K562 (cell line): Measurements from ENCODE around the gene KRT4. TPM values are rescaled to one million over a fixed set of nuclear protein-coding genes. Genes with fewer than 3 reads are reported as not detected.

Experiments used
- ATAC-seq: fragments of 200-7000 bp; cut with Tn5 transposase; 3 replicates; pipeline ENCODE4 v1.9.1; 2020; ENCODE audit warnings: moderate library complexity
- BruUV-seq: library from RNA; stranded (reverse); fragments of 400-500 nt; replicated peaks from 2 replicates; lab custom pipeline; 2021; lab: Mats Ljungman, UMichigan
- CTCF ChIA-PET: fragments of 300-600 bp; formaldehyde crosslinking; extraction: SDS; loops from one replicate; lab custom pipeline; 2021; ENCODE audit warnings: low intra/inter-chr PET ratio; lab: Yijun Ruan, JAX
- POLR2A ChIA-PET: fragments of 300-600, 350-650 bp; sonication (Branson Sonifier 250); formaldehyde crosslinking; extraction: SDS; loops from one replicate; lab custom pipeline; 2021; ENCODE audit warnings: antibody characterized with exemption, inconsistent platforms; lab: Yijun Ruan, JAX
- DNase-seq, 4 experiments: peaks; one replicate each; pipeline versions ENCODE4 v3.0.0 to v3.0.0-alpha.2; 2011 to 2018; ENCODE audit warnings: low spot score in 3 of 4, mixed read lengths in 3 of 4; ENCODE audit errors: extremely low read depth in 1 of 4
- FAIRE-seq: peaks from 2 replicates; lab custom pipeline; 2011; peaks lifted over from hg19 to GRCh38; lab: Jason Lieb, UNC
- H2AFZ ChIP-seq: 2 replicates; pipeline ENCODE4 v1.6.0; 2011; ENCODE audit warnings: low read depth, low read length, control low read depth, inconsistent platforms
- H3K27ac ChIP-seq: fragments of 200-600 bp; 3 replicates; pipeline ENCODE4 v1.8.0; 2011; ENCODE audit warnings: low read depth, mild to moderate bottlenecking, control low read depth, inconsistent platforms, low read length, moderate library complexity, mixed read lengths; ENCODE audit errors: extremely low read depth
- H3K27me3 ChIP-seq, 2 experiments: fragments of 300-600 bp in 1 of 2; 2 replicates in 1 of 2; 3 replicates in 1 of 2; pipeline versions ENCODE4 v1.6.0 to v1.8.0; 2011; ENCODE audit warnings: inconsistent platforms in 2 of 2, low read length in 2 of 2, mild to moderate bottlenecking in 1 of 2, mixed read lengths in 1 of 2, moderate library complexity in 1 of 2; ENCODE audit not compliant: control insufficient read depth in 2 of 2, insufficient read depth in 2 of 2
- H3K36me3 ChIP-seq: fragments of 300-600 bp; 3 replicates; pipeline ENCODE4 v1.8.0; 2011; ENCODE audit warnings: mild to moderate bottlenecking, low read length, inconsistent platforms; ENCODE audit not compliant: control insufficient read depth, insufficient read depth
- H3K4me1 ChIP-seq, 2 experiments: fragments of 200-600 bp in 1 of 2; replicated peaks in 1 of 2; 2 replicates in 1 of 2; 3 replicates in 1 of 2; pipeline versions ENCODE4 v1.5.1 to v1.8.0; 2011; ENCODE audit warnings: inconsistent platforms in 2 of 2, low read length in 2 of 2, mild to moderate bottlenecking in 1 of 2, mixed read lengths in 1 of 2, moderate library complexity in 1 of 2; ENCODE audit not compliant: control insufficient read depth in 2 of 2, insufficient read depth in 2 of 2
- H3K4me2 ChIP-seq: 2 replicates; pipeline ENCODE4 v1.6.1; 2011; ENCODE audit warnings: low read length, control low read depth, inconsistent platforms, mixed read lengths; ENCODE audit not compliant: insufficient read depth
- H3K4me3 ChIP-seq: fragments of 200-600 bp; sonication (generic), shearing (Covaris generic); 2 replicates; pipeline ENCODE4 v1.5.1; 2016; ENCODE audit warnings: control low read depth, inconsistent platforms
- H3K79me2 ChIP-seq: fragments of 200-600 bp; 3 replicates; pipeline ENCODE4 v1.8.0; 2011; ENCODE audit warnings: low read length, inconsistent platforms; ENCODE audit not compliant: control insufficient read depth, insufficient read depth
- H3K9ac ChIP-seq, 2 experiments: 2 replicates each; pipeline versions ENCODE4 v1.6.0 to v1.6.1; 2011; ENCODE audit warnings: low read depth in 2 of 2, low read length in 2 of 2, control low read depth in 1 of 2, inconsistent platforms in 1 of 2, mild to moderate bottlenecking in 1 of 2, mixed read lengths in 1 of 2; ENCODE audit not compliant: insufficient read depth in 1 of 2
- H3K9me1 ChIP-seq: one replicate; pipeline ENCODE4 v1.6.0; 2011; ENCODE audit warnings: inconsistent platforms, mild to moderate bottlenecking, low read length, moderate library complexity; ENCODE audit not compliant: control insufficient read depth, insufficient read depth
- H3K9me3 ChIP-seq: replicated peaks from 2 replicates; pipeline ENCODE4 v1.5.1; 2011; ENCODE audit warnings: low read depth, low read length, inconsistent platforms; ENCODE audit not compliant: control insufficient read depth, insufficient read depth
- H4K20me1 ChIP-seq: replicated peaks from 2 replicates; pipeline ENCODE4 v1.6.1; 2011; ENCODE audit warnings: low read length, inconsistent platforms, mixed read lengths; ENCODE audit not compliant: control insufficient read depth, insufficient read depth
- CEBPB ChIP-seq: fragments of 450-650 bp; IDR thresholded peaks from 2 replicates; pipeline ENCODE4 v1.6.1; 2016; ENCODE audit warnings: missing genetic modification characterization, missing compliant biosample characterization
- HOXB6 ChIP-seq: fragments of 250-450 bp; sonication (Bioruptor Pico); IDR thresholded peaks from 2 replicates; pipeline ENCODE4 v1.5.1; 2022; ENCODE audit warnings: mild to moderate bottlenecking, borderline replicate concordance
- JUND ChIP-seq, 2 experiments: IDR thresholded peaks; 2 replicates in 1 of 2; 3 replicates in 1 of 2; pipeline ENCODE4 v1.6.1; 2011; ENCODE audit warnings: borderline replicate concordance in 2 of 2, low read depth in 2 of 2, low read length in 2 of 2, improper control_type of control experiment in 1 of 2, missing biosample characterization in 1 of 2, missing genetic modification characterization in 1 of 2, missing genetic modification reagents in 1 of 2
- NR4A1 ChIP-seq, 2 experiments: fragments of 250-450 bp in 1 of 2; fragments of 450-650 bp in 1 of 2; sonication (Bioruptor Pico) in 1 of 2; IDR thresholded peaks; 2 replicates each; pipeline versions ENCODE4 v1.4.0 to v1.6.1; 2016 to 2020; ENCODE audit warnings: mild to moderate bottlenecking in 2 of 2, missing compliant biosample characterization in 1 of 2, missing genetic modification characterization in 1 of 2, moderate library complexity in 1 of 2
- WGBS: fragments of 100-300 bp; shearing (Covaris generic); methylation state at CpG from one replicate; pipeline ENCODE4 v1.1.6; 2016; ENCODE audit warnings: low coverage, mixed read lengths; ENCODE audit not compliant: insufficient coverage; ENCODE audit errors: missing lambda C conversion rate; 5-methylcytosine and 5-hydroxymethylcytosine counted together
- in situ Hi-C: fragments of 300-500 bp; cut with MboI; formaldehyde crosslinking; loops from 4 replicates; pipeline ENCODE4 v1.15.0; 2018; ENCODE audit warnings: inconsistent platforms, mixed read lengths
- intact Hi-C: fragments of 100-400 bp; cut with micrococcal nuclease; formaldehyde crosslinking; loops from 2 replicates; pipeline ENCODE4 v1.14.2; 2022
- polyA plus RNA-seq, 8 experiments: library from polyadenylated mRNA; depleted of rRNA in 4 of 8; stranded (reverse) in 5 of 8; unstranded in 3 of 8; fragments of >200 nt; fragmentation: Nextera tagmentation in 2 of 8; fragmentation: Illumina TruSeq in 1 of 8; extraction: Ambion mirVana in 2 of 8; extraction: Trizol in 1 of 8; gene quantifications; 2 replicates each; pipeline versions ENCODE4 v1.2.1 to v1.2.3, GENCODE V29; 2011 to 2014; ENCODE audit warnings: inconsistent platforms in 1 of 8, missing spikeins in 1 of 8
- total RNA-seq, 7 experiments: library from RNA; depleted of rRNA in 6 of 7; stranded (reverse); fragments of >200 nt in 6 of 7; fragmentation: Illumina TruSeq in 2 of 7; extraction: Trizol in 2 of 7; gene quantifications; 2 replicates each; pipeline versions ENCODE4 v1.2.1 to v1.2.3, GENCODE V29; 2011 to 2021; ENCODE audit warnings: low replicate concordance in 1 of 7

KRT4 gene
- total and polyA plus RNA-seq, 9 of the 15 experiments (the other 6 are each of a cell fraction or from before 2014, with no cell fraction given) = not detected

DNA sequence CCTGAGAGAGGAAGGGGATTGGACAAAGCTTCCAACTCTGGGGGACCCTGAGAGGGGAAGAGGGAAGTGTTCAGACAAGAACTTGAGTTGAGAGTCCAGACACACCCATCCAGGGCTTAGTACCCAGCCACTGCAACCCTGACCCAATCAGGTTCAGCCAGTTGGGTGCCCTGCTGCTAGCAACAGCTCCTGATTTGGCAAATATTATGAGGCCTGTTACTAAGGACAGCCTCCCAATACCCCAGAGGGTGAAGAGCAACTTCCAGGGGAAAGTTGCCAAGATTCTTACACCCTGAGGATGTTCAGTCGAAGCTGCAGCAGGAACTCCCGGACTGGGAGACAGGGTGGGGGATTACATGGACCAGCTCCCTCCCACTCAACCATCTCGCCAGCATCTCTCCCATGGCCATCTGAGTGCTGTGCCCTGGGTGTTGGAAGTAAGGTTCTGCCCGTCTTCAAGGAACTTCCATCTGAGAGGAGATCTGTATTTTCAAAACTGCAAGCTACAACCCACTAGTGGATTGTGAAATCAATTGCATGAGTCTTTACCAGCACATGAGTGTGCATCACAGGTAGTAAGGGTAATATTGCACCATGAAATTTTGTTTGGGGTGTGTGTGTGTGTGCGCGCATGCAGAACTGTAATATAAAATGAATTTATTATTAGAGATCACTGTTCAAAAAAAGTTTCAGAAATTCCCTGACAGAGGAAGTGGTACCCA, 46.3 kb upstream of the KRT4 start:
- H4K20me1 ChIP-seq = peaks cover 2% of the 10 kb centered on the region; the same call in 1 of the 2 replicates
- intact Hi-C loops = no loop called here
- no peak for FAIRE-seq
- TF ChIP-seq HOXB6 (CRISPR knock-in tag) (no peak), JUND (IDR thresholded peaks at IDR 0.05; ENCODE audit: borderline replicate concordance, low read depth, low read length) (no peak), JUND (tag; IDR thresholded peaks at IDR 0.05; ENCODE audit: borderline replicate concordance, low read depth, low read length) (no peak), CEBPB (tag) (peak; percentile 55), NR4A1 (CRISPR knock-in tag; IDR thresholded peaks at IDR 0.05) (no peak), NR4A1 (tag; IDR thresholded peaks at IDR 0.05) (no peak)
- TF ChIP-seq, all 486 proteins: peak for 1
- DNase-seq (no peak), ATAC-seq (no peak)
- 13% methylated on average over 6 of the region's 6 CpGs for WGBS
- H3K9ac ChIP-seq = no peak overlapping the region
- BruUV-seq = no TSS peak
- H3K4me1 ChIP-seq = no peaks in the 10 kb centered on the region; a peak in 1 of 5 replicates
- CTCF ChIA-PET = no interaction called here
- no peaks in the 10 kb centered on the region for H3K9me3 ChIP-seq
- POLR2A ChIA-PET = interaction anchor here (0.6 kb wide), 1 partner anchor 13 kb away, joined by 5 read pairs; no protein-coding TSS in a partner anchor
- no peak overlapping the region for H3K4me2 ChIP-seq
- no peaks in the 10 kb centered on the region for H3K9me1 ChIP-seq
- no peak overlapping the region for H3K4me3 ChIP-seq
- no peaks in the 10 kb centered on the region for H3K36me3 ChIP-seq
- peaks cover 2 to 28% of the 10 kb centered on the region in 2 experiments; a peak in 3 of 5 replicates for H3K27me3 ChIP-seq
- no peak overlapping the region for H3K27ac ChIP-seq
- in situ Hi-C loops = no loop called here
- H3K79me2 ChIP-seq = no peaks in the 10 kb centered on the region
- H2AFZ ChIP-seq = no peak overlapping the region
